Fibroblast of the conjunctiva (primary cell): Measurements from ENCODE around the gene C16orf96.

Source experiments
- DNase-seq: peaks from one replicate; pipeline ENCODE4 v3.0.0-alpha.2; 2010; ENCODE audit warnings: low read depth

C16orf96 gene

DNA sequence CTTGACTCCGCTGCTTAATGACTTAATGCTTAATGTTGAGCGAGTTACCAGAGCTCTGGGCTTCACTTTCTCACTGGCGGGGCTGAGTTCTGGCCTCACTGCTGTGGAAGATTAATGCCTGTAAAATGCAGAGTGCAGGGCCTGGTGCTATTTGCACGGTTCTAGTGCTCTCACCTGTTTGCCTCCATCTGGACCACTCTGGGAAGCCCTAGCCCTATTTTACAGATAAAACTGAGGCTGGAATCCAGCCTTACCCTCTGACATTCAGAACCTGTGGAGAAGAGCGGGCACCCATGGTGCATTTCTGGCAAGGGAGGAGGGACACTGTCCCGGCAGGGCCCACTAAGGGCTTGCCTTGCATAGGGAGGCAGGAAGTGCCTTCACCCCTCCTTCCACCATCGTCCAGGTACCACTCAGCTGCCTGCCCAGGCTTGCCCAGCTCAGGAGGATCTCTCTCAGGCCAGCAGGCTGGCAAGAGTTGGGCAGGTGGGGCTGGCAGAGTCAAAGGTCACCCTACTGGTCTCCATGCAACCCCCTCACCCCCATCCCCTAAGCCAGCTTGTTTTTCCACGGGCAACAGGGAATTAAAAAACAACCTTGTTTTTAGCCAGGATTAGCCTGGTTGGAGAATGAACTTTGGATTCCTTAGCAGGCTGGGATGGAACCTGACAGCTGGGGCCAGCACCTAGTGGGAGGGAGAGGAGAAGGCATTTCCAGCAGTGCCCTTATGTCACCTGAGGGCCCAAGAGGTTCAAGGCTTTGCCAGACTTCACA is 62.7 kb downstream of the C16orf96 start:
- DNase-seq, result no peak

DNA sequence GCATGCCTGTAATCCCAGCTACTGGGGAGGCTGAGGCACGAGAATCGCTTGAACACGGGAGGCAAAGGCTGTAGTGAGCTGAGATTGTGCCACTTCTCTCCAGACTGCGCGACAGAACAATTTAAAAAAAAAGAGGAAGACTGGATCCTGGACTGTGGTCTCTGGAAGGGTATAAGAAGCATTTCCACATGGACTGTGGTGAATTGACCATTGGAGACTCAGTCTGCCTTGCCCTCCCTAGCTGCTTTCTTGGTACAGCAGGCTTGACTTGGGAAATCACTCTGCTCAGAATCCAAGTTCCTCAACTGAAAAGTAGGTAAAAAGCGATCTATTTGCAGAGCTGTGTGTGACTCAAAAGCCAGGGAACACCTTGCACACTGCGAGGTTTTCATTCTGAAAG is 67.5 kb downstream of the C16orf96 start:
- no peak for DNase-seq

GRCh38 chr16:4624015-4624826 is 68.1 kb downstream of the C16orf96 start, which contains the start of gene MGRN1:
Gene MGRN1, plus strand, starts transcription at chr16:4624826. Its CDS starts 135 bp downstream, at chr16:4624961.
- DNase-seq, result peak; percentile 95

- DNase-seq, result no peak
These were observed 68.9 kb downstream of the C16orf96 start for GRCh38 chr16:4624827-4625559.

DNA sequence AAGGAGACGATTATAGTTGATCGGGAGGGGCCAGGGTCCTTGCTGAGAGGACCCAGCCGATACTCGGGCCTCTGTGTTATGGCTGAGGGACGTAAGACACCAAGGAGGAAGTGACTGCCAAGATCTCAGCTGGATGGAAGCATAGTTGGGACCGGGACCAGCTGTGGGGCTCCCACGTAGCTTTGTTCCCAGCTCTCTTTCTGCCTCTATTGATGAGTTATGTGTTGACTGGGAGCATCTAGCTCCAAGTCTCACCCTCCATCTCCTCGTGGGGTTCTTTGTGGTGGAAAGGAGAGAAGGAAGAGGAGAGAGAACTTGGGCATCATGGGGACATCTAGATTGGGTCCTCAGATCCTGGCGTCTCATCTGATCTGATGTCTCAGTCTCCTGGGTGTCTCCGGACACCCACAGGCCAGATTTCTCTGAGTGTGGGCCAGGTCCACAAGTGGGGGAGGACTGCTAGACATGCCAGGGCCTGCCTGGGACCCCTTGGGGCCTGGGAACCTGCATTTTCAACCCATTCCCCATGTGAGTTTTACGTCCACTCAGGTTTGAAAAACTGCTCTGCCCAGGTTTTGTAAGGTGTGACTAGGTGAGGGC is 69.5 kb downstream of the C16orf96 start:
- no peak for DNase-seq

DNA sequence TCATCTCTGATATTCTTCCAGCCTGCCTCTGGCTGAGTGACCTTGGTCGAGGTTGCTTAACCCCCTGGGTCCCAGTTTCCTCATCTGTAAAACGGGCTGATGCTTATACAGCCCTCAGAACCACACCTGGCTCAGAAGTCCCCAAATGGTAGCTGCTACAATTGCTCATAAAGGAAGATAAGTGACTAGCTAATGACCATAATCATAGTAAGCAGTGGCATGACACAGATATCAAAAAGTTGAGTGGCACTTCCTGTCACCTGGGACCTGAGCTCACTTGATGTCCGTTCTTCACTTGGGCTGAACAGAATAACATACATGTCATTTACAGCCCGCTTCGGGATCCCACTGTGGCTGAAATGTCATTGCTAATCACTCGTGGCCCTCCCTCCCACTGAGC is 70.3 kb downstream of the C16orf96 start:
- DNase-seq, result no peak

- no peak for DNase-seq
These were observed 72.1 kb downstream of the C16orf96 start for GRCh38 chr16:4628283-4628682.

DNA sequence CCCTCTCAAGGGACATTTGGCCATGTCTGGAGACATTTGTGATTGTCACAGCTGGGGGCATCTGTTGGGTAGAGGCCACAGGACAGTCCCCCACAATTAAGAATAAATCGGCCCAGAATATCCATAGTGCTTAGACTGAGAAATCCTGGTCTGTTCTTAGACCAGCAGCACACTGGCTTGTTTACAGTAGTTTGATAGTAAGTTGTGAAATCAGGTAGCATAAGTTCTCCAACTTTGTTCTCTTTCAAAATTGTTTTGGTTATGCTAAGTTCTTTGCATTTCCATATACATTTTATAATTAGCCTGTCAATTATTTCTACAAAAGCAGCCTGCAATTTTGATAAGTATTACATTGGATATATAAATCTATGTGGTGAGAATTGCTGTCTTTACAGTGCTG is 75.3 kb downstream of the C16orf96 start:
- DNase-seq, result no peak

DNA sequence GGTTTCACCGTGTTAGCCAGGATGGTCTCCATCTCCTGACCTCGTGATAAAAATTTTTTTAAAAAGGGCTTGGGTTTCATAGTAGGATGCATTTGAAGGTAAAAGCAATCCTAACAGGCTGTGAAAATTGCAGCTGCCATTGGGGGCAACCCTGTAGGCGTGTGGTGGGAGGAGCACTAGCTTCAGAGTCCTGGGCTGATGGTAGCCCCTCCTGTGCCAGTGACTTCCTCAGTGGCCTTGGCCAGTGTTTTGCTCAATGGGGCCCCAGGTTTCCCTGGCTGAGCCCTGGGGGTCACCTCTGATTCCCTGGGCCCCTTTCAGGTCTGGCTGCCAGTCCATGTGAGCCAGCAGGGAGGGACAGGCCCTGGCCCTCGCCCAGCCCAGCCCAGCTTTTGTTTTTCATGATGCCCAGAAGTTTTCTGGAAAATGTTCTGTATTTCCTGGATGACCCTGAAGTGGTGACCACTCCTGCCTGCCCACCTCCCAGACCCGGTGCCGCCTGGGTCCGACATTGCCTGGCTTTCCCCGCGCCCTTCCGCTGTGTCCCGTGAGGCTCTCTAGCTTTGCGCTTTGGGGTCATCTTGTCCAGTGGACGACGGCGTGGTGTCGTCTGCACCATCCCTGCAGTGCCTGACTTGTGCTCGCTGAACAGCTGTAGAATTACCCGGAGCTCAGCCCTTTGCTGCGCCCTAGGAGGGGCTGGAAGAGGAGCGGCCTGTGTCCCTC is 77.9 kb downstream of the C16orf96 start:
- no peak for DNase-seq

DNA sequence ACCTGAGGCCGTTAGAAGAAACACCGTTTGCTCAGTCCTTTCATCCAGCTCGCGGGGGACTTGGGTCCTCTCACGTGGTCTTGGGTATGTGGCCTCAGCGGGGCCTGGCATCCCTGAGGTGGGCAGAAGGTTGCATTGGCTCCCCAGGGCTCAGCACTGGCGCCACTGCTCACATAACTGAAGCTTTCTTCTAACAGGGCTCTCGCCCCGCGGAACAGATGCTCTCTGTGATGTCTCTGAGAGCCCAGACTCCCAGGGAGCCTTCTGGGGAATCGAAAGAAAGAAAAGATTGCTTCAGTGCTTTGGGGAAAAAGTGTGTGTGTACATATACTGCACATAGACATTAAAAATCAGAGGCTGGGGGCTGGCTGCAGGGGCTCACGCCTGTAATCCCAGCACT is 78.6 kb downstream of the C16orf96 start:
- no peak for DNase-seq

- no peak for DNase-seq
These were observed 80.1 kb downstream of the C16orf96 start for GRCh38 chr16:4636196-4636595.

- DNase-seq, result no peak
These were observed 81.5 kb downstream of the C16orf96 start for GRCh38 chr16:4637501-4638166.

- DNase-seq, result no peak
These were observed 83.9 kb downstream of the C16orf96 start for GRCh38 chr16:4639899-4640509.

DNA sequence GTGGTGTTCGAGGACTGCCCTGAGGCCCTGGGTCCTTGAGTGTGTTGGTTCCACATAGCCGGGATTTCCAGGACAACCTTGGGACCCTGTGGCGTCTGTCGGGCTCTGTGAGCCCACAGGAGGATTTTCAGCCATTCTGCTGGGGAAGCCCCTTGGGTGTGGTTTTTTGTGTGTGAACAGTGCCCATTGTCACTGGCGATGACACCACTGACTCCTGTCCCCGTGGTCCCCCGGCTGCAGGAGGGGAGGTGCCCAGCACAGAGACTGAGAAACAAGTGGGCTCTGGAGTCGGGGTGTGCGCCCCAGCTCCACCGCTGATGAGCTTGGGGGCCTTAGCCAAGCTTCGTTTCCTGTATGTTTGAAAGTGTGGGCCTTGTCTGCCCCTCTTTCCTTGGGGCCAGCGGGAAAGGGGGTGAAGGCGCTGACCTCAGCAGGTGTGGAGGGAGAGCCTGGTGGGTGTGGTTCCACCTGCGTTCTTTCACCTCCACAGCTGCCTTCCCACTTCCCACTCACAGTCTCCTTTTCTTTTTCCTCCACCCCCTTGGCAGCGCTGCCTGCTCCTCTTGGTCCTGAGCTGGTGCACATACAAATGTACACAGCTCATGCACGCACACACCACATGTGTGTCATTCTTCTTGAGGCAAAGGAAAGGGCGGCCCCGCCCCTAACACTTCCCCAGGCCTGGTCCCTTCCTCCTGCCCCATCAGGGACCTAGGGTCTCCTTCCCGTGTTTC is 84.6 kb downstream of the C16orf96 start:
- no peak for DNase-seq

DNA sequence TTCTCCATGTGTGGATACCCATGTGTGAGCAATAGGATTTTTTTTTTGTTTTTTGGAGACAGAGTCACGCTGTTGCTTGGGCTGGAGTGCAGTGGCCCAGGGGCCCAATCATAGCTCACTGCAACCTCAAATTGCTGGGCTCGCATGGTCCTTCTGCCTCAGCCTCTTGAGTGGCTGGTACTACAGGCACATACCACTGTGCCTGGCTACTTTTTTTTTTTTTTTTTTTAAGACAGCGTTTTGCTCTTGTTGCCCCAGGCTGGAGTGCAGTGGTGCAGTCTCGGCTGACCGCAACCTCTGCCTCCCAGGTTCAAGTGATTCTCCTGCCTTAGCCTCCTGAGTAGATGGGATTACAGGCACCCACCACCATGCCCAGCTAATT is 85.2 kb downstream of the C16orf96 start:
- DNase-seq, result no peak

DNA sequence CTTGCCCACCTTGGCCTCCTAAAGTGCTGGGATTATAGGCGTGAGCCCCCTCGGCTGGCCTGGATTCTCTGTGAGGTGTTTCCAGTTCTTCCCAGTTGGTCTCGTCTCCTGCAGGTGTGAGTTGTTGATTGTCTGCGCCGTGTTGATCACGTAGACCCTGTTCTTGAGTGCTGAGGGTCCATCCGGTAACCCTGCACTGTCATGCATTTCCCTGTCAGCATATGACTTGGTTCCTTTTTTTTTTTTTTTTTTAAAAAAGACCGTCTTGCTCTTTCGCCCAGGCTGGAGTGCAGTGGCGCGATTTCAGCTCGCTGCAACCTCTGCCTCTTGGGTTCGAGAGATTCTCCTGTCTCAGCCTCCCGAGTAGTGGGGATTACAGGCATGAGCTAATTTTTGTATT is 85.8 kb downstream of the C16orf96 start:
- DNase-seq, result no peak

DNA sequence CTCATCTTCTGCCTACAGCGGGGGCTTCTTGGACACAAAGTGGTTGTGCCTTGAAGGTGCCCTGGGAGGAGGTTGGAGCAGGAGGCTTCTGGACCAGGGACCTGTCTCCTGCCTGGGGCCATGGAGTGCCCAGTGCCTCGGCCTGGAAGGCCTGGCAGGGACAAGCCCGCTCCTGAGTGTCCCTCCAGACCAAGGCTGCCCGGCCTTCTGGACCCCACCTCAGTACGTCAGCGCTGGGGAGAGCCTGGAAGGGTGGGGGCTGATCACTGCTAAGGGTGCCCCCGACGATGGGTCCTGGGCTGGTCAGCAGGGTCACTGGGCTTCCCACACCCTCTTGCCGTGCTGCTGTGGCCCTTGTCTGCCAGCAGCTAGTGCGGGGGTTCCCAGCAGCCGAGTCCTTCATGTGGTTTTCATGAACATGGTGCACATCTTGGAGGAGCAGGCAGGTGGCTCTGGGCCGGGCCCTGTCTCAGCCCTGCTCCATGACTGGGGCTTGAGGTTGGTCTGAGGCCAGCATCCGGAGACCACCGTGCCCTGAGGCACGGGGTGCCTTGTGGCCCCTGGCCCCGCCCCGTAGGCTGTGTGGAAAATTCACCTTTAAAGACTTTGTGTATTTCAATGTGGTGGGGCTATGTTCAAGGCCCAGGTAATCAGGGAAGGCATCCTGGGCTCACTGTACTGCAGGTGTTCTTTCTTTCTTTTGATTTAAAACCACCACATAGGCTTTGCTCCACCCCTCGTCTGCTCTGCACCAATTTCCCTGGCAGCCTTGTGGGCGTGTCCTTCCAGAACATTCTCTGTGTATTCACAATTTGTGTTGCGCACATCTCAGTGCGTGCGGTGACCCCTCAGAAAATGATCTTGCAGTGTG is 90.9 kb downstream of the C16orf96 start:
- DNase-seq, result no peak

- no peak for DNase-seq
These were observed 91.5 kb downstream of the C16orf96 start for GRCh38 chr16:4647644-4647980.

GRCh38 chr16:4648917-4649316 is 92.8 kb downstream of the C16orf96 start:
- no peak for DNase-seq
